RWPE2 (cell line): ENCODE data around the gene AGPAT4.

ENCODE experiments used
- ATAC-seq: fragments of 200-7000 bp; cut with Tn5 transposase; 3 replicates; pipeline ENCODE4 v1.9.1; 2021; ENCODE audit warnings: low read depth
- DNase-seq: peaks from one replicate; pipeline ENCODE4 v3.0.0-alpha.2; 2020; ENCODE audit warnings: low spot score
- H3K27ac ChIP-seq: fragments of 450-650 bp; 2 replicates; pipeline ENCODE4 v1.5.1; 2017; ENCODE audit warnings: mild to moderate bottlenecking; ENCODE audit not compliant: poor library complexity, severe bottlenecking
- H3K27me3 ChIP-seq: fragments of 250-450 bp; sonication (Bioruptor Pico); 2 replicates; pipeline ENCODE4 v1.5.1; 2021; ENCODE audit warnings: mild to moderate bottlenecking, moderate library complexity; ENCODE audit not compliant: insufficient read depth, poor library complexity, severe bottlenecking
- H3K36me3 ChIP-seq: fragments of 250-450 bp; sonication (Bioruptor Pico); 2 replicates; pipeline ENCODE4 v1.5.1; 2020; ENCODE audit warnings: low read depth, mild to moderate bottlenecking, moderate library complexity
- H3K4me1 ChIP-seq: fragments of 250-450 bp; sonication (Bioruptor Pico); 2 replicates; pipeline ENCODE4 v1.5.1; 2021; ENCODE audit warnings: mild to moderate bottlenecking, moderate library complexity; ENCODE audit not compliant: insufficient read depth, poor library complexity, severe bottlenecking
- H3K4me3 ChIP-seq: fragments of 250-450 bp; sonication (Bioruptor Pico); 2 replicates; pipeline ENCODE4 v1.5.1; 2021; ENCODE audit warnings: mild to moderate bottlenecking, moderate library complexity; ENCODE audit not compliant: severe bottlenecking
- H3K9me3 ChIP-seq: fragments of 250-450 bp; sonication (Bioruptor Pico); 2 replicates; pipeline ENCODE4 v1.5.1; 2021; ENCODE audit warnings: mild to moderate bottlenecking, moderate library complexity; ENCODE audit not compliant: severe bottlenecking
- TF ChIP-seq, protein P1 (sequence below): fragments of 450-650 bp; IDR thresholded peaks from one replicate; pipeline ENCODE4 v1.5.1; 2017; ENCODE audit warnings: mild to moderate bottlenecking, moderate library complexity; ENCODE audit not compliant: poor library complexity, severe bottlenecking

The AGPAT4 gene

DNA sequence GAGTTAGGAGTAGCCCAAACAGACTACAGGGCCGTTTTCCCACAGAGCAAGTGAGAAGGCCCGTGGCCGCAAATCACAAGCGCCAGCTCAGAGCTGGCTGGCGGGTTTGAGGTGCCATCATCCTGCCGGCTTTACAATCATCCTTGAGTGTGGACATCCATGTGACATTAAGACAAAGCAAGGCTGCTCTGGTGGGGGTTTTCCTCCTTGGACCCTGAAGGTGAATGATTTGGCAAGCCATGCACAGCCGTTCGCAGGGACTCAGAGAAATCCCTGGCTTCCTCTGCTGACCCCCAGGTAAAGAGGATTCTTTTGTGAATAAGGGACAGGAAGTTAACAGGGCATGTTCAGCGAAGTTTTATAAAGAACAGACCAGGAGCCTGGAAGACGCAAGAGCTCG is 137.2 kb downstream of the AGPAT4 start:
- Histone ChIP-seq H3K4me1 (peaks cover 3% of the 10 kb centered on the region), H3K9me3 (no peaks in the 10 kb centered on the region), H3K27me3 (no peaks in the 10 kb centered on the region), H3K4me3 (no peak overlapping the region), H3K27ac (no peak overlapping the region), H3K36me3 (peaks cover 7% of the 10 kb centered on the region)
- DNase-seq (no peak), ATAC-seq (no peak)
- TF ChIP-seq, protein P1, sequence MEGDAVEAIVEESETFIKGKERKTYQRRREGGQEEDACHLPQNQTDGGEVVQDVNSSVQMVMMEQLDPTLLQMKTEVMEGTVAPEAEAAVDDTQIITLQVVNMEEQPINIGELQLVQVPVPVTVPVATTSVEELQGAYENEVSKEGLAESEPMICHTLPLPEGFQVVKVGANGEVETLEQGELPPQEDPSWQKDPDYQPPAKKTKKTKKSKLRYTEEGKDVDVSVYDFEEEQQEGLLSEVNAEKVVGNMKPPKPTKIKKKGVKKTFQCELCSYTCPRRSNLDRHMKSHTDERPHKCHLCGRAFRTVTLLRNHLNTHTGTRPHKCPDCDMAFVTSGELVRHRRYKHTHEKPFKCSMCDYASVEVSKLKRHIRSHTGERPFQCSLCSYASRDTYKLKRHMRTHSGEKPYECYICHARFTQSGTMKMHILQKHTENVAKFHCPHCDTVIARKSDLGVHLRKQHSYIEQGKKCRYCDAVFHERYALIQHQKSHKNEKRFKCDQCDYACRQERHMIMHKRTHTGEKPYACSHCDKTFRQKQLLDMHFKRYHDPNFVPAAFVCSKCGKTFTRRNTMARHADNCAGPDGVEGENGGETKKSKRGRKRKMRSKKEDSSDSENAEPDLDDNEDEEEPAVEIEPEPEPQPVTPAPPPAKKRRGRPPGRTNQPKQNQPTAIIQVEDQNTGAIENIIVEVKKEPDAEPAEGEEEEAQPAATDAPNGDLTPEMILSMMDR = no peak

DNA sequence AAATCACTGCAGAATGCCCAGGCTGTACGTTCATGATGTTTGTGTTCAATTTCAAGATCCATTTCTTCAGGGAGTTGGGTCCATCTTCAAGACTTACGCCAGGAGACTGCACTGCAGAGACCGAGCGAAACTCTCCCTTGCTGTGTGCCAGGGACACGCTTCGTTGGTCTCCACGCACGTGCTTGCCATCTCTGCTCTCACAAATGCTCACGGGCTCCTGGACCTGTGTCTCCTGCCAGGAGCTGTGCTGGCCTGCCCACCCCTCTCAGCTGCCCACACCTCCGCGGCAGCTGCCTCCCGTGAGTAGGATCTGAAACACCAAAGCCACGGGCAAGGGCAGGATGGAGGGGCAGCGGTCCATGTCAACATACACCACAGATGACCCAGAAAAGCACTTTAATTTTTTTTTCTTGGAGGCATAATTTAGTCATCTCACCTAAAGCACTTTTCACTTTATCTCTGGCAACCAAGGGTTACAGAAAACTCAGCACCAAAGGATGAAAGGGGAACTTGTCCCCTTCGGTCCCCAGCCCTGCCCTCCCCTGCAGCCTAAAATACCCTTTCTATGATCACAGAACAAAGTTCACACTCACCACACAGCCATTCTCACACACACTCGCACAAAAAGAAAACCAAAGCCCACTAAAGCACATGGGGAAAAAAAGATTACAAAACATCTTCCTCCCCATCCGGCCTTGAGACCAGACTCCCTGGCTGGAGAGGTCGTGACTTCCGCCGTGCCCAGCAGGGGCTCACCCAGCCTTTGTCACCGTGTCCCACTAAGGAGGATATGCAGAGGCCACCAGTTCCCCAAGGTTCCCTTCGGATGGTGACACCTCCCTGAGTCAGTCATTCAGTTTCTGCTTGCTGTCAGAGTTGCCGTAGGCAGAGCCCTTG is 137.9 kb downstream of the AGPAT4 start:
- no peak overlapping the region for H3K27ac ChIP-seq
- DNase-seq (no peak), ATAC-seq (no peak)
- TF ChIP-seq, protein P1 = no peak
- no peaks in the 10 kb centered on the region for H3K27me3 ChIP-seq
- peaks cover 7% of the 10 kb centered on the region for H3K36me3 ChIP-seq
- H3K4me1 ChIP-seq = peaks cover 3% of the 10 kb centered on the region
- no peak overlapping the region for H3K4me3 ChIP-seq
- H3K9me3 ChIP-seq = no peaks in the 10 kb centered on the region

DNA sequence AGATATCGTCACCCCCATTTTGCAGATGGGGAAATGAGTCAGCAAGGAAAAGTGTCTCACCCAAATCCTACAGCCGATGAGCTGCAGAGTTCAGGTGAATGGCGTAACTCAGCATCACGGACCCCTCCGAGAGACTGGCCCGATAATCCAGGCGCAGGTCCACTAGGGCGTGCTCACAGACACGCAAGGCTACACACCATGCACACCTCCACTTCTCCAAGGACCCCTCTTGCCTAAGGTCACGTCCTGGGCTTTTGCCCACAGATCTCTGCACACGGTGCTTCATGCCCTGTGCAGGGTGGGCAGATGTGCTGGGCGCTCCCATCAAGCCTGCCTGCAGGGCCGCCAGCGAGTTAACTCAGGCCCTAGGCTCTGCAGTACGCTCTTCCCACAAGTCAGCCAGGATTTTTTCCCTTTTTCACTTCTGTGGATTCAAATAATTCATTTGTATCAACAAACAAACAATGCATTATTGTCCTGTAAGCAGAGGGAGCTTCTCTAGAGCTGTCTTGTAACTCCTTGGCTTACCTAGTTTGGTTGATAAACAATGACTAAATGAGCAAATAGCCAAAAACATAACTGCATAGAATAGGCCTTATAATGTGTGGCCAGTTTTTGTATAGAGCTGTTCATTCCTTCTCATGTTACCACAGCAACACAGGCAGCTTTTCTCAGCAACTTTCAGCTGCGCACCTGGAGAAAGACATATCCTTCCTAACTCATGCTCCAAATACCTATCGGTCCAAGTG is 139.1 kb downstream of the AGPAT4 start:
- DNase-seq (no peak), ATAC-seq (no peak)
- Histone ChIP-seq H3K27ac (no peak overlapping the region), H3K4me1 (peaks cover 3% of the 10 kb centered on the region), H3K4me3 (no peak overlapping the region), H3K36me3 (peaks cover 7% of the 10 kb centered on the region), H3K27me3 (no peaks in the 10 kb centered on the region), H3K9me3 (no peaks in the 10 kb centered on the region)
- TF ChIP-seq, protein P1 = no peak

DNA sequence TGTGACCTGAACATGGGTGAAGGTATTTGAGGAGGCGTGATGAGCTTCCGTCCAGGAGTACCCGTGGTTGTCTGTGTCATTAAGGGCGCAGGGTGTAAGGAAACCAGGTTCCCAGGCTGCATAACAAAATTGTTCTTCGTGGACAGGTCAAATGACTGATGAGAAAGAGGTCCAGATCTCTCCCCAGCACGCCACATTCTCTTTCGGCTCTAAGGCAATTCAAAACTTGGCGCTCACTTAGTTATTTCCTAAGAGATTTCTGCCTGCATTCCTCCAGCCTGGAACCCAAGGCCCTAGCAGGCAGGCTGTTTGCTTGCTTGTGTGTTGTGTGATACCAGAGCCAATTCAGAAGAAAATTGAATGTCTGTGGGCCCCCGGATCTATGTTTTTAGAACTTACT is 139.9 kb downstream of the AGPAT4 start:
- Histone ChIP-seq H3K4me1 (peaks cover 3% of the 10 kb centered on the region), H3K4me3 (no peak overlapping the region), H3K27me3 (no peaks in the 10 kb centered on the region), H3K36me3 (peaks cover 7% of the 10 kb centered on the region), H3K27ac (no peak overlapping the region), H3K9me3 (no peaks in the 10 kb centered on the region)
- DNase-seq (no peak), ATAC-seq (no peak)
- TF ChIP-seq, protein P1 = no peak
